Measurements from ENCODE around the gene RRP7A.
"Not testable (repeated sequence)": the region's sequence is repeated elsewhere in the genome, so short reads cannot be mapped to it uniquely, and the experiment has no call there.

RRP7A gene

GRCh38 chr22:42533638-42533977 is 14.0 kb upstream of the RRP7A start:
- no peak for TF ChIP-seq CTCF (IDR thresholded peaks at IDR 0.05; ENCODE audit: low read depth, low read length, missing control alignments)
- no peak overlapping the region for H3K4me3 ChIP-seq (ENCODE audit: low read depth, low read length)
- no peak for DNase-seq (ENCODE audit: low read depth)
- in situ Hi-C loops (cut with HindIII; ENCODE audit: low sequenced_read_pairs): no loop called here

GRCh38 chr22:42531401-42532084 is 11.9 kb upstream of the RRP7A start:
- in situ Hi-C loops (cut with HindIII; ENCODE audit: low sequenced_read_pairs); H3K4me3 ChIP-seq (ENCODE audit: low read depth, low read length); DNase-seq (ENCODE audit: low read depth): not testable (repeated sequence)

- H3K4me3 ChIP-seq (ENCODE audit: low read depth, low read length); DNase-seq (ENCODE audit: low read depth); in situ Hi-C loops (cut with HindIII; ENCODE audit: low sequenced_read_pairs): not testable (repeated sequence)
Measured at GRCh38 chr22:42529435-42529834, 9.8 kb upstream of the RRP7A start.

GRCh38 chr22:42528591-42529307 is 9.2 kb upstream of the RRP7A start:
- no peak overlapping the region for H3K4me3 ChIP-seq (ENCODE audit: low read depth, low read length)
- in situ Hi-C loops (cut with HindIII; ENCODE audit: low sequenced_read_pairs): no loop called here
- TF ChIP-seq CTCF (IDR thresholded peaks at IDR 0.05; ENCODE audit: low read depth, low read length, missing control alignments): no peak
- DNase-seq (ENCODE audit: low read depth): no peak

GRCh38 chr22:42522546-42522945 is 3.0 kb upstream of the RRP7A start:
- TF ChIP-seq CTCF (IDR thresholded peaks at IDR 0.05; ENCODE audit: low read depth, low read length, missing control alignments): no peak
- no peak for DNase-seq (ENCODE audit: low read depth)
- in situ Hi-C loops (cut with HindIII; ENCODE audit: low sequenced_read_pairs): no loop called here
- no peak overlapping the region for H3K4me3 ChIP-seq (ENCODE audit: low read depth, low read length)

- TF ChIP-seq CTCF (IDR thresholded peaks at IDR 0.05; ENCODE audit: low read depth, low read length, missing control alignments): no peak
- in situ Hi-C loops (cut with HindIII; ENCODE audit: low sequenced_read_pairs): no loop called here
- H3K4me3 ChIP-seq (ENCODE audit: low read depth, low read length): no peak overlapping the region
- DNase-seq (ENCODE audit: low read depth): no peak
Measured at GRCh38 chr22:42521228-42521546, 1.6 kb upstream of the RRP7A start.

GRCh38 chr22:42518638-42519524 is 715 bp downstream of the RRP7A start:
- DNase-seq (ENCODE audit: low read depth); in situ Hi-C loops (cut with HindIII; ENCODE audit: low sequenced_read_pairs): not testable (repeated sequence)
- H3K4me3 ChIP-seq (ENCODE audit: low read depth, low read length): peak overlapping the region; percentile 70

GRCh38 chr22:42517103-42517502 is 2.5 kb downstream of the RRP7A start:
- H3K4me3 ChIP-seq (ENCODE audit: low read depth, low read length); in situ Hi-C loops (cut with HindIII; ENCODE audit: low sequenced_read_pairs); DNase-seq (ENCODE audit: low read depth): not testable (repeated sequence)
